ENCODE measurements around the gene AQP11. TPM values are rescaled to one million over a fixed set of nuclear protein-coding genes. Genes with fewer than 3 reads are reported as not detected.

The AQP11 gene
- total RNA-seq, 1 donor = 2.9 TPM

DNA sequence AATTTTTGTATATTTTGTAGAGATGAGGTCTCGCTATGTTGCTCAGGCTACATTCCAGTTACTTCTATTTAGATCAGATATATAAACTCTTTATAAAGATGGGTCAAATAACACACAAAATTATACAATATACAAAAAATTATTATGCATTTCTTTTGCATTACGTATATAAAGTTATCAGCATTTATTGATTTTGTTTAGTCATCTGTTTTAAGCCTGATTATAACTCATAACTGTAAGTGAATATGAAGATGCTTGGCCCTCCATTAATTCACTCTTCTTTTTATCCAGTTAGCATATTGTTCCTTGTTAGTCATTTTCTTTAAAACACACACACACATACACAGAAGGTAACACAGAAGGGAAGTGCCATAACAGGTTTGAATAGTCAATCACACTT lies 14.5 kb downstream of the AQP11 start:
- no peak overlapping the region for H2AFZ ChIP-seq (ENCODE audit: low read length)
- H3K27ac ChIP-seq (ENCODE audit: low read depth, low read length) = no peak overlapping the region
- H3K27me3 ChIP-seq (ENCODE audit: insufficient read depth, low read length) = no peaks in the 10 kb centered on the region
- H4K20me1 ChIP-seq (ENCODE audit: insufficient read depth, low read length) = no peaks in the 10 kb centered on the region
- peaks cover 17% of the 10 kb centered on the region for H3K4me1 ChIP-seq (ENCODE audit: insufficient read depth, low read length)
- H3K4me2 ChIP-seq (ENCODE audit: insufficient read depth, low read length) = no peak overlapping the region
- TF ChIP-seq CTCF (IDR thresholded peaks at IDR 0.05; ENCODE audit: extremely low read depth, low read depth, low read length) = no peak
- H3K79me2 ChIP-seq (ENCODE audit: insufficient read depth, low read length) = no peaks in the 10 kb centered on the region
- H3K4me3 ChIP-seq (ENCODE audit: insufficient read depth, low read length) = no peak overlapping the region
- peaks cover 4% of the 10 kb centered on the region for H3K36me3 ChIP-seq (ENCODE audit: insufficient read depth, low read length)
- H3K9me3 ChIP-seq (ENCODE audit: low read depth, low read length) = no peaks in the 10 kb centered on the region
- DNase-seq (ENCODE audit: insufficient read length, low spot score, missing footprints) = no peak

DNA sequence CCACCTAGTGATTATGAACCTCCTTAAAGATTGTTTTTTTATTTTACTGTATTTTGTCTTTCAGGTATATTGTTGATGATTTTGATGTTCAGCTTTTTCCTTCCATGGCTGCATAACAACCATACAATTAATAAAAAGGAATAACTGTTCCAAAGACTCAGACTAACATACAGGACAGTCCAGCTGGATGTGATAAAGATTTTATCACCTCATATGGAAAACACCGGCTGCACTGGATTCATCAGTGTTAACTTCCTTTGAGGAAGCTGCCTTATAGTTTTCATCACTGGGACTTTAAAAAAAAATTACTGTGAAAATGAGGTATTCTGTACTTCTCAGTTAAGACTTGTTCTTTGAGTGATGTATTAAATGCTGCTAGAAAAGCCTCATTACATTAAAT lies 19.5 kb downstream of the AQP11 start:
- no peak for DNase-seq (ENCODE audit: insufficient read length, low spot score, missing footprints)
- peaks cover 16% of the 10 kb centered on the region for H3K36me3 ChIP-seq (ENCODE audit: insufficient read depth, low read length)
- no peak overlapping the region for H2AFZ ChIP-seq (ENCODE audit: low read length)
- H3K27me3 ChIP-seq (ENCODE audit: insufficient read depth, low read length) = no peaks in the 10 kb centered on the region
- no peak for TF ChIP-seq CTCF (IDR thresholded peaks at IDR 0.05; ENCODE audit: extremely low read depth, low read depth, low read length)
- H3K4me1 ChIP-seq (ENCODE audit: insufficient read depth, low read length) = no peaks in the 10 kb centered on the region
- no peak overlapping the region for H3K4me3 ChIP-seq (ENCODE audit: insufficient read depth, low read length)
- no peaks in the 10 kb centered on the region for H3K9me3 ChIP-seq (ENCODE audit: low read depth, low read length)
- no peak overlapping the region for H3K4me2 ChIP-seq (ENCODE audit: insufficient read depth, low read length)
- H3K79me2 ChIP-seq (ENCODE audit: insufficient read depth, low read length) = no peaks in the 10 kb centered on the region
- H4K20me1 ChIP-seq (ENCODE audit: insufficient read depth, low read length) = no peaks in the 10 kb centered on the region
- H3K27ac ChIP-seq (ENCODE audit: low read depth, low read length) = no peak overlapping the region

DNA sequence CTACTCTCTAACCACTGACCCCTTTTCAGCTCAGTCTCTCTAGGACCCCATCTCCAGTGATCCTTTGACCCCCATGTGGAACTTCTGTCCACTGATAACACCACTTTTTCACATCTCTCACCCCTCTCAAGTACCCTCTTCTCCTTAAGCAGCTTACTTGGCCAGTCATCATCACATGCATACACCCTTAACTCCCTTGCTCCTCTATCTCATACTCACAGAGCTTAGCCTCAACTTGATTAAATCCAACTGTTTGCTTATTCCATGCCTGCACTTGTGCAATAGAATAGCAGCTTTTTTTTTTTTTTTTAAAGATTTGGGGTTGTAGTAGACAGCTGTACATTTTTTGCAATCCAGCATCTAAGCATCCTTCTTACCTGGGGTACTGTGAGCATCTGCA lies 22.2 kb downstream of the AQP11 start:
- no peak overlapping the region for H3K27ac ChIP-seq (ENCODE audit: low read depth, low read length)
- H3K79me2 ChIP-seq (ENCODE audit: insufficient read depth, low read length) = no peaks in the 10 kb centered on the region
- no peaks in the 10 kb centered on the region for H3K27me3 ChIP-seq (ENCODE audit: insufficient read depth, low read length)
- no peaks in the 10 kb centered on the region for H3K4me1 ChIP-seq (ENCODE audit: insufficient read depth, low read length)
- H3K4me2 ChIP-seq (ENCODE audit: insufficient read depth, low read length) = no peak overlapping the region
- H4K20me1 ChIP-seq (ENCODE audit: insufficient read depth, low read length) = no peaks in the 10 kb centered on the region
- H3K36me3 ChIP-seq (ENCODE audit: insufficient read depth, low read length) = peaks cover 35% of the 10 kb centered on the region
- no peak overlapping the region for H3K4me3 ChIP-seq (ENCODE audit: insufficient read depth, low read length)
- no peak for DNase-seq (ENCODE audit: insufficient read length, low spot score, missing footprints)
- no peak for TF ChIP-seq CTCF (IDR thresholded peaks at IDR 0.05; ENCODE audit: extremely low read depth, low read depth, low read length)
- no peak overlapping the region for H2AFZ ChIP-seq (ENCODE audit: low read length)
- H3K9me3 ChIP-seq (ENCODE audit: low read depth, low read length) = no peaks in the 10 kb centered on the region

DNA sequence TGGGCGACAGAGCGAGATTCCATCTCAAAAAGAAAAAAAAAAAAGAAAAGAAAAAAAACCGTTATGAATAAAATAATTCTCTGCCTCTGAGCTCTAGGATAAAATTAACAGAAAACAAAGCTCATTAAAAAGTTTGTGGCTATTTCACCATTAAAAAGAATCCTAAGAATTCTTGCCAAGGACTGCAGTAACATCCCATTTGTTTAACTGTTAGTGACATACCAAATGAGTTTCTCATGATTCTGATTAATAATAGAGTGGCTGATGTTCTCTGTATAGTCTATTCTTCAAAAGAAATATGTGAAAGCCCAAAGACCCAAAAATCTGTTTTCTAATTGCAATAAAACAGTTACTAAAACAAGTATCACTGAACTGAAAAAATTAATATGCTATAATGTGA lies 28.1 kb downstream of the AQP11 start:
- H4K20me1 ChIP-seq (ENCODE audit: insufficient read depth, low read length) = no peaks in the 10 kb centered on the region
- no peak overlapping the region for H3K4me3 ChIP-seq (ENCODE audit: insufficient read depth, low read length)
- no peak overlapping the region for H3K27ac ChIP-seq (ENCODE audit: low read depth, low read length)
- H3K4me2 ChIP-seq (ENCODE audit: insufficient read depth, low read length) = no peak overlapping the region
- H3K9me3 ChIP-seq (ENCODE audit: low read depth, low read length) = no peaks in the 10 kb centered on the region
- peaks cover 49% of the 10 kb centered on the region for H3K36me3 ChIP-seq (ENCODE audit: insufficient read depth, low read length)
- no peaks in the 10 kb centered on the region for H3K27me3 ChIP-seq (ENCODE audit: insufficient read depth, low read length)
- no peak for DNase-seq (ENCODE audit: insufficient read length, low spot score, missing footprints)
- TF ChIP-seq CTCF (IDR thresholded peaks at IDR 0.05; ENCODE audit: extremely low read depth, low read depth, low read length) = no peak
- no peaks in the 10 kb centered on the region for H3K4me1 ChIP-seq (ENCODE audit: insufficient read depth, low read length)
- H2AFZ ChIP-seq (ENCODE audit: low read length) = no peak overlapping the region
- H3K79me2 ChIP-seq (ENCODE audit: insufficient read depth, low read length) = no peaks in the 10 kb centered on the region

Measured in osteoblast (primary cell).